Measurements from ENCODE around the gene LYRM2. TPM values are rescaled to one million over a fixed set of nuclear protein-coding genes. Genes with fewer than 3 reads are reported as not detected.

The LYRM2 gene
- total and polyA plus RNA-seq, 2 of the 8 experiments (the other 6 are each of a cell fraction or from before 2014, with no cell fraction given) = 7.3 to 25.7 TPM

GRCh38 chr6:89618026-89618425 is 20.5 kb downstream of the LYRM2 start:
- no peak overlapping the region for H2BK5ac ChIP-seq (ENCODE audit: low read depth, low read length)
- H2BK12ac ChIP-seq (ENCODE audit: low read depth, low read length) = no peak overlapping the region
- peak in 1 of 2 experiments; percentile 37 for DNase-seq (ENCODE audit: low read depth in 1 of 2, low spot score in 2 of 2)
- no peak overlapping the region for H2AFZ ChIP-seq (ENCODE audit: low read length)
- H3K4ac ChIP-seq (replicated peaks; ENCODE audit: insufficient read length, low read depth, low read length) = no peak overlapping the region
- H4K91ac ChIP-seq (replicated peaks; ENCODE audit: insufficient read length, low read length) = no peak overlapping the region
- no peaks in the 10 kb centered on the region for H3K4me1 ChIP-seq (replicated peaks in 1 of 4; ENCODE audit: control insufficient read depth in 3 of 4, insufficient read depth in 4 of 4, low read length in 3 of 4)
- no peaks in the 10 kb centered on the region for H3K23me2 ChIP-seq (ENCODE audit: low read depth, low read length)
- H3K4me3 ChIP-seq (ENCODE audit: extremely low read depth in 1 of 4, insufficient read depth in 2 of 4, low read depth in 3 of 4, low read length in 4 of 4) = no peak overlapping the region
- H3K79me2 ChIP-seq (ENCODE audit: control insufficient read depth in 1 of 2, insufficient read depth in 2 of 2, low read length in 2 of 2) = no peaks in the 10 kb centered on the region
- H3K27me3 ChIP-seq (replicated peaks in 1 of 4; ENCODE audit: control insufficient read depth in 3 of 4, extremely low read depth in 1 of 4, insufficient read depth in 3 of 4, low read length in 3 of 4) = no peaks in the 10 kb centered on the region
- ChIA-PET CTCF (ENCODE audit: partially characterized antibody) (interaction anchor here (0.9 to 11.0 kb wide), 4 partner anchors 8 to 246 kb away, joined by 3 to 183 read pairs (median 21); partner anchors contain the start of gene ANKRD6), POLR2A (ENCODE audit: partially characterized antibody) (no interaction called here)
- no peaks in the 10 kb centered on the region for H3K79me1 ChIP-seq (ENCODE audit: low read depth, low read length)
- no peak overlapping the region for H3K4me2 ChIP-seq (ENCODE audit: insufficient read depth in 1 of 2, low read depth in 2 of 2, low read length in 2 of 2)
- FAIRE-seq = no peak
- no peak overlapping the region for H3K9ac ChIP-seq (replicated peaks in 1 of 4; ENCODE audit: extremely low read depth in 1 of 4, low read depth in 3 of 4, low read length in 3 of 4)
- H2BK20ac ChIP-seq (ENCODE audit: low read length) = no peak overlapping the region
- H3K18ac ChIP-seq (ENCODE audit: extremely low read depth, low read length) = no peak overlapping the region
- no peak overlapping the region for H3K14ac ChIP-seq (ENCODE audit: insufficient read length)
- no peak overlapping the region for H4K8ac ChIP-seq (ENCODE audit: extremely low read depth, insufficient read depth, low read length)
- no peak overlapping the region for H3K23ac ChIP-seq (ENCODE audit: insufficient read length)
- 93% methylated on average over 6 of the region's 6 CpGs; no CpG with 5 or more reads in 1 of the 2 experiments for WGBS, 2 experiments (ENCODE audit: extremely low coverage in 1 of 2, insufficient coverage in 1 of 2, insufficient read length in 1 of 2, insufficient replicate concordance in 2 of 2, low coverage in 1 of 2, low lambda C conversion rate in 2 of 2, missing lambda C conversion rate in 1 of 2)
- no peak overlapping the region for H2AK5ac ChIP-seq (ENCODE audit: low read depth, low read length)
- H3K56ac ChIP-seq (replicated peaks; ENCODE audit: insufficient read length, low read depth, low read length) = no peak overlapping the region
- H3K27ac ChIP-seq (ENCODE audit: low read depth, low read length) = no peak overlapping the region
- no peaks in the 10 kb centered on the region for H3K9me3 ChIP-seq (ENCODE audit: insufficient read depth in 2 of 2, low read depth in 1 of 2, low read length in 1 of 2)
- H3K36me3 ChIP-seq (ENCODE audit: control insufficient read depth in 2 of 4, insufficient read depth in 4 of 4, low read length in 3 of 4) = no peaks in the 10 kb centered on the region
- H2BK15ac ChIP-seq (ENCODE audit: low read length) = no peak overlapping the region
- H4K20me1 ChIP-seq (replicated peaks in 1 of 2; ENCODE audit: control insufficient read depth in 1 of 2, insufficient read depth in 2 of 2, low read length in 2 of 2) = no peaks in the 10 kb centered on the region
- H4K5ac ChIP-seq (ENCODE audit: insufficient read length, low read depth, low read length) = no peak overlapping the region
- no peak overlapping the region for H2BK120ac ChIP-seq (replicated peaks; ENCODE audit: low read depth, low read length)
- no peak for TF ChIP-seq JUND (IDR thresholded peaks at IDR 0.05; ENCODE audit: low read length)
- no peak for TF ChIP-seq PHF8 (conservative IDR thresholded peaks at IDR 0.05; ENCODE audit: low read depth, low read length)
- TF ChIP-seq, protein P1, sequence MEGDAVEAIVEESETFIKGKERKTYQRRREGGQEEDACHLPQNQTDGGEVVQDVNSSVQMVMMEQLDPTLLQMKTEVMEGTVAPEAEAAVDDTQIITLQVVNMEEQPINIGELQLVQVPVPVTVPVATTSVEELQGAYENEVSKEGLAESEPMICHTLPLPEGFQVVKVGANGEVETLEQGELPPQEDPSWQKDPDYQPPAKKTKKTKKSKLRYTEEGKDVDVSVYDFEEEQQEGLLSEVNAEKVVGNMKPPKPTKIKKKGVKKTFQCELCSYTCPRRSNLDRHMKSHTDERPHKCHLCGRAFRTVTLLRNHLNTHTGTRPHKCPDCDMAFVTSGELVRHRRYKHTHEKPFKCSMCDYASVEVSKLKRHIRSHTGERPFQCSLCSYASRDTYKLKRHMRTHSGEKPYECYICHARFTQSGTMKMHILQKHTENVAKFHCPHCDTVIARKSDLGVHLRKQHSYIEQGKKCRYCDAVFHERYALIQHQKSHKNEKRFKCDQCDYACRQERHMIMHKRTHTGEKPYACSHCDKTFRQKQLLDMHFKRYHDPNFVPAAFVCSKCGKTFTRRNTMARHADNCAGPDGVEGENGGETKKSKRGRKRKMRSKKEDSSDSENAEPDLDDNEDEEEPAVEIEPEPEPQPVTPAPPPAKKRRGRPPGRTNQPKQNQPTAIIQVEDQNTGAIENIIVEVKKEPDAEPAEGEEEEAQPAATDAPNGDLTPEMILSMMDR (IDR thresholded peaks at IDR 0.05; ENCODE audit: control extremely low read depth in 1 of 3, insufficient read depth in 1 of 3, low read depth in 1 of 3, low read length in 3 of 3) = no peak
- no peak for TF ChIP-seq TEAD4 (IDR thresholded peaks at IDR 0.05; ENCODE audit: low read depth, low read length)
- no peak for TF ChIP-seq RFX5 (IDR thresholded peaks at IDR 0.05; ENCODE audit: borderline replicate concordance, low read depth, low read length)
- no peak for TF ChIP-seq SIRT6 (IDR thresholded peaks at IDR 0.05; ENCODE audit: low read length)
- no peak for TF ChIP-seq BACH1 (IDR thresholded peaks at IDR 0.05; ENCODE audit: low read length)
- no peak for TF ChIP-seq RNF2 (IDR thresholded peaks at IDR 0.05; ENCODE audit: borderline replicate concordance, low read depth, low read length, missing control alignments, poor library complexity, severe bottlenecking)
- TF ChIP-seq FOSL1 (IDR thresholded peaks at IDR 0.05; ENCODE audit: insufficient read depth, low read depth, low read length) = no peak
- no peak for TF ChIP-seq RXRA (IDR thresholded peaks at IDR 0.05; ENCODE audit: insufficient read depth, low read depth, low read length)
- no peak for TF ChIP-seq CBX5 (IDR thresholded peaks at IDR 0.05; ENCODE audit: low read depth, low read length)
- no peak for TF ChIP-seq GABPA (IDR thresholded peaks at IDR 0.05; ENCODE audit: borderline replicate concordance, insufficient read depth, low read length)
